Measurements from ENCODE around the gene AKAP1.
"Not testable (repeated sequence)": the region's sequence is repeated elsewhere in the genome, so short reads cannot be mapped to it uniquely, and the experiment has no call there.

Gene AKAP1

DNA sequence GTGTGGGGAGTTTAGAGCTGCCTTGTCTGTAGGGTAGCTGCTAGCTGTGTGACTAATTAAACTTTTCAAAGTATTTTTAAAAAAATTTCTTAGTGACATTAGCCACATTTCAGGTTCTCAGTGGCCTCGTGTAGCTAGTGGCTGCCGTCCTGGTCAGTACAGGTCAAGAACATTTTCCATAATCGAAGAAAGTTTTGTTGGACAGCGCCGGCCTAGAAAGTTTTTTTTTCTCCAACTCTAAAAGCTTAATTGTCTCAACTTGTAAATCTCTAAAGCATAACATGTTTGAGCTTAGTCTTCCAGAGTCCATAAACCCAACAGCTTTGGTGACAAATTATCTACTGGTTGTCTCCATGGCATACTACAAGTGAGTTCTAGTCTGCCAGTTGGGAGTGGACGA is 4.3 kb downstream of the AKAP1 start:
- Histone ChIP-seq H3K27ac (ENCODE audit: low read depth, low read length) (no peak overlapping the region), H3K36me3 (ENCODE audit: control insufficient read depth in 5 of 5, insufficient read depth in 5 of 5, low read length in 5 of 5) (no peaks in the 10 kb centered on the region), H3K4me1 (ENCODE audit: control insufficient read depth in 5 of 5, insufficient read depth in 5 of 5, low read length in 5 of 5) (peaks cover 15 to 84% (median 80%) of the 10 kb centered on the region in 5 donors), H3K4me3 (ENCODE audit: low read depth in 1 of 5, low read length in 5 of 5) (no peak overlapping the region), H3K27me3 (ENCODE audit: control insufficient read depth in 5 of 5, insufficient read depth in 4 of 5, low read length in 5 of 5) (no peaks in the 10 kb centered on the region), H3K9me3 (ENCODE audit: control insufficient read depth in 5 of 5, low read length in 5 of 5) (no peaks in the 10 kb centered on the region), H3K9ac (ENCODE audit: low read length in 5 of 5) (peak overlapping the region in 1 of 5 donors; percentile 1)

DNA sequence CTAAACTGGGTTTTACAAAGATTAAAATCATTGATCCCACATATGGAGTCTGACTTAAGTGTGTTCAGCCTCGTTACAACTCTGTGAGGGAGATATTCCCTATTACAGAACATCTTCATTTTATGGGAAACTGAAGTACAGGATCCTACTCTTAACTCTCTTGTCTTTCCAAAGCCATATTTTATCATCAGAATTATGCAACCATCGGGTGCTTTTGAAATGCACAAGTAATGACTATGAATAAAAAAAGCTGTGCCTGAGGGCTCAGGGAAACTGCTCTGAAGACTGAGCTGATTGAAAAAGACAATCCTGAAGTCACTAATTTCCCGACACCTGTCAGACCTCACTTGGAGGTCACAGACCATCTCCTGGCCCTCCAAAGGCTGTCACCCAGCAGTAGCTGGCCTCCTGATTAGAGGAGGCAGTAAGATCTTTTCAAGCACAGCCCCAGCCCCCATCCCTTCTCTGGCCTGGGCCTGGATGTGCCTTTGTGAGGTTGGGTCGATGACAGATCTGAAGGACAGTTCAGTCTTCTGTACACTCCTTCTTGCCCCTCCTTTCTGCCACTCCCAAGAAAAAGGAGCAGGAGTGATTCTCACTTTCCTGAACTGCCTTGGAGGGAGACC is 5.6 kb downstream of the AKAP1 start:
- Histone ChIP-seq H3K4me3 (ENCODE audit: low read depth in 1 of 5, low read length in 5 of 5) (no peak overlapping the region), H3K4me1 (ENCODE audit: control insufficient read depth in 5 of 5, insufficient read depth in 5 of 5, low read length in 5 of 5) (peaks cover 15 to 83% (median 72%) of the 10 kb centered on the region in 5 donors), H3K27me3 (ENCODE audit: control insufficient read depth in 5 of 5, insufficient read depth in 4 of 5, low read length in 5 of 5) (no peaks in the 10 kb centered on the region), H3K9me3 (ENCODE audit: control insufficient read depth in 5 of 5, low read length in 5 of 5) (no peaks in the 10 kb centered on the region), H3K9ac (ENCODE audit: low read length in 5 of 5) (peak overlapping the region in 1 of 5 donors; percentile 17), H3K27ac (ENCODE audit: low read depth, low read length) (peak overlapping the region; percentile 62), H3K36me3 (ENCODE audit: control insufficient read depth in 5 of 5, insufficient read depth in 5 of 5, low read length in 5 of 5) (no peaks in the 10 kb centered on the region)

DNA sequence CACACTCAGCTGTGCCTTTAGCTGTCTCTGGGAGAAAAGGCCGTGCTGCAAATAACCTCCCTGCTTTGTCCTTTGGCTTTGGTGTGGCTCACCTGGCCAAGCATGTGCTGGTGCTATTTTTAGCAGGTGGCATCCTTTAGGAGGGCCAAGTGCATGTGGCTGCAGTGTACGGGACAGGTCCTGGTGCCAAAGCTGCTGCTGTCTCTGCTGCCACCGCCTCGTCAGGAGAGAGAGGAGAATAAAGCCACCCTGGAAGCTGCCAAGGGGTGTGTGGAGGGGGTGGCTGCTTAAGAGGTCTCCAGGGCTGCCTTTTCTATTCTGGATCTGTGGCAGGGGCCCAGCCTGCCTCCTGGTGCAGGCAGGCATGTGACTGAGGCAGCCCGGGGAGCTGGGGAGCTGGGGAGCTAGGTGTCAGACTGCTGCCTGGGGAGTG is 6.2 kb downstream of the AKAP1 start:
- no peaks in the 10 kb centered on the region for H3K36me3 ChIP-seq (ENCODE audit: control insufficient read depth in 5 of 5, insufficient read depth in 5 of 5, low read length in 5 of 5)
- H3K4me1 ChIP-seq (ENCODE audit: control insufficient read depth in 5 of 5, insufficient read depth in 5 of 5, low read length in 5 of 5) = peaks cover 15 to 83% (median 70%) of the 10 kb centered on the region in 5 donors
- H3K27ac ChIP-seq (ENCODE audit: low read depth, low read length) = peak overlapping the region; percentile 62
- no peaks in the 10 kb centered on the region for H3K27me3 ChIP-seq (ENCODE audit: control insufficient read depth in 5 of 5, insufficient read depth in 4 of 5, low read length in 5 of 5)
- H3K9me3 ChIP-seq (ENCODE audit: control insufficient read depth in 5 of 5, low read length in 5 of 5) = no peaks in the 10 kb centered on the region
- peak overlapping the region in 2 of 5 donors; percentile 6 to 19 for H3K9ac ChIP-seq (ENCODE audit: low read length in 5 of 5)
- H3K4me3 ChIP-seq (ENCODE audit: low read depth in 1 of 5, low read length in 5 of 5) = no peak overlapping the region

DNA sequence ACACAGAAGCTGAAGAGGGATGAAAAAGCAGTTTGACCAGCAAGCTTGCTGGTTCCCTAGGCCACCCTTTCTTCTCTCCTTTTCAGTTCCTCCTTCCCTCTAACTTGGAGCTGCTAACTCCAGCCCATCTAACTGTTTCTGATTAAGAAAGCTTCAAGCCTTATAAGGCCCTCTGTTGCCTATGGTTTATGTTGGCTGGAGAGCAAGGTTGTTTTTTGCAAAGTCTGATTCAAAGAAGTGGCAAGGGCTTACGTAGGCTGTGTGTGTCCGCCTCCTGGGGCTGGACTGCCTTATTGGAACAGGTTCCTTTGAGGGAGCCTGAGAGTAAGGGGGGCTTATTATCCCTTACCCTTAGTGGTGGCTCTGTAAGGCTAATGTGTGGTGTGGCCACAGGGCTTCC is 7.1 kb downstream of the AKAP1 start:
- Histone ChIP-seq H3K9ac (ENCODE audit: low read length in 5 of 5) (peak overlapping the region in 3 of 5 donors; percentile 9 to 49 (median 32)), H3K27ac (ENCODE audit: low read depth, low read length) (peak overlapping the region; percentile 24), H3K36me3 (ENCODE audit: control insufficient read depth in 5 of 5, insufficient read depth in 5 of 5, low read length in 5 of 5) (no peaks in the 10 kb centered on the region), H3K27me3 (ENCODE audit: control insufficient read depth in 5 of 5, insufficient read depth in 4 of 5, low read length in 5 of 5) (no peaks in the 10 kb centered on the region), H3K9me3 (ENCODE audit: control insufficient read depth in 5 of 5, low read length in 5 of 5) (no peaks in the 10 kb centered on the region), H3K4me1 (ENCODE audit: control insufficient read depth in 5 of 5, insufficient read depth in 5 of 5, low read length in 5 of 5) (peaks cover 15 to 83% (median 70%) of the 10 kb centered on the region in 5 donors), H3K4me3 (ENCODE audit: low read depth in 1 of 5, low read length in 5 of 5) (no peak overlapping the region)

DNA sequence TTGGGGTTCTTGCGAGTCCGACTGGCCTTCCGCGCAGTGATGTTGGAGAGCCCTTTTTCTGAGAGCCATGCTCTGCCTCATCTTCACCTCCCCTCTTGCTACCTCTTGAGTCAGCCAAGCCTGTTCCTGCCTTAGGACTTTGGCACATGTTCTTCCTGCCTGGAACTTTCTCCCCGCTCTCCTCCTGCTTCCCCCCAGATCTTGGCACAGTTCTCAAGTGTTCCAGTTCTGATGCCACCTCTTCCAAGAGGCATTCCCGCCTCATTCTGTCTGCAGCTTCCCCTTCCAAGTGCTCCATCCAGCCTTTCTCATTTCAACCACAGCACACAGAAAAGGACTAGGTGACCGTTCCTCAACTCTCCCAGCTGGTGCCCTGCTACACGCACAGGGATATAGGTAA is 7.7 kb downstream of the AKAP1 start:
- H3K36me3 ChIP-seq (ENCODE audit: control insufficient read depth in 5 of 5, insufficient read depth in 5 of 5, low read length in 5 of 5) = no peaks in the 10 kb centered on the region
- H3K4me3 ChIP-seq (ENCODE audit: low read depth in 1 of 5, low read length in 5 of 5) = no peak overlapping the region
- no peaks in the 10 kb centered on the region for H3K27me3 ChIP-seq (ENCODE audit: control insufficient read depth in 5 of 5, insufficient read depth in 4 of 5, low read length in 5 of 5)
- peak overlapping the region in 1 of 5 donors; percentile 9 for H3K9ac ChIP-seq (ENCODE audit: low read length in 5 of 5)
- H3K9me3 ChIP-seq (ENCODE audit: control insufficient read depth in 5 of 5, low read length in 5 of 5) = no peaks in the 10 kb centered on the region
- peak overlapping the region; percentile 24 for H3K27ac ChIP-seq (ENCODE audit: low read depth, low read length)
- H3K4me1 ChIP-seq (ENCODE audit: control insufficient read depth in 5 of 5, insufficient read depth in 5 of 5, low read length in 5 of 5) = peaks cover 12 to 83% (median 70%) of the 10 kb centered on the region in 5 donors

DNA sequence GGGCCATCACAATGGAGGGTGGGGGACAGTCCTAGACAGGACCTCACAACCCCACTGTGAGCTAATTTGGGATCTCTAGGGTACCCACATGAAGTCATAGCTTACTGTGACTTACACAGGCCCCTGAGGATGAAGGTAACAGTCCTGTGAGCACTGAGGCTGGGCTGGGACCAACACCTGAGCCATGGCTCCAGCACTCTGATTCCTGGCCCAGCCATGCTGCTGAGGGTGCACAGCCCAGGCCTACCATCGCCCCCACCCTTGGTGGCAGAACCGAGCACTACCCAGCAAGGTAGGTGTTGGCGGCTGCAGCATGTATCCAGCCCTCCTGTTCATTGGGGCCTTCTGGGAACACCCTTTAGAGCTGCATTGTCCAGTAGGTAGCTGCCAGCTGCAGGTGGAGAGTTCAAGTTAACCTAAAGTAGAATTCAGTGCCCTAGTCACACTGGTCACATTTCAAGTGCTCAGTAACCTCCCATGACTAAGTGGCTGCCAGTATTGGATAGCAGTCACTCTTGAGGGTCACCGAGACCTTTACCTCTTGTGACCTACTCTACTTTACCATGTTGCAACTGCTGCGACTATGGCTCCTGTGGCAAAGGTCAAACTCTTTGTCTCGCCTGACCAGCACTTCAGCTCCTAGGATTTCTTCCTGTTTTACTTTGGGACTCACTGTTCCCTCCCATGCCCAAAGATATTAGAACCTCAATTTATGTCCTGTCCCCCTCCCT is 11.6 kb downstream of the AKAP1 start:
- Histone ChIP-seq H3K27ac (ENCODE audit: low read depth, low read length) (peak overlapping the region; percentile 71), H3K4me1 (ENCODE audit: control insufficient read depth in 5 of 5, insufficient read depth in 5 of 5, low read length in 5 of 5) (peaks cover 10 to 62% (median 50%) of the 10 kb centered on the region in 5 donors), H3K27me3 (ENCODE audit: control insufficient read depth in 5 of 5, insufficient read depth in 4 of 5, low read length in 5 of 5) (no peaks in the 10 kb centered on the region), H3K9ac (ENCODE audit: low read length in 5 of 5) (peak overlapping the region in 1 of 5 donors; percentile 28), H3K9me3 (ENCODE audit: control insufficient read depth in 5 of 5, low read length in 5 of 5) (no peaks in the 10 kb centered on the region), H3K36me3 (ENCODE audit: control insufficient read depth in 5 of 5, insufficient read depth in 5 of 5, low read length in 5 of 5) (no peaks in the 10 kb centered on the region), H3K4me3 (ENCODE audit: low read depth in 1 of 5, low read length in 5 of 5) (no peak overlapping the region)

DNA sequence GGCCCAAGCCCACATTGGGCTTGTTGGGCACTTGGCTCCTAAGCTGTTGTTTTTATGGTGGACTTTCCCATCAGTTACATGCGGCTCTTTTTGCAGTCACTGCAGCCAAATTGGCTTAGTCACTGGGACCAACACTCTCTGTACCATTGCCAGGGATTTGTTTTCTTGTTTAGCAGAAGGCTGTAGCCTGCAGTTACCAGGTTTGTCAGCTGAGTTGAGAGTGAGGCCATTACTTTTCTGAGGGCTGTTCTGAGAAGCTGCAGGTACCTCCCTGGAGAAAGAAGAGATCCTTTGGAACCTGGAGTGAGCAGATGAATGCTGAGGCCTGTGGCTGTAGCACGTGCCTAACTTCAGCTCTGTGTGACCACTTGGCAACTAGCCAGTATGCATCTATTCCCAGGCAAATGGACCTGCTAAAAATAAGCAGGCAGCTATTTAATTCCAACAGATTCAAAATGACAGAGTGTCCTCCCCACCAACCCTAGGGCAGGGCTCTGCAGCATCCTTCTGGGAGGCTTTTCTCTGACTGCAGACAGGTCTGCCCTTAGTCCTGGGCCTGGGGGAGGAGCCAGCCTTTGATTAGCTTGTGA is 12.9 kb downstream of the AKAP1 start:
- H3K36me3 ChIP-seq (ENCODE audit: control insufficient read depth in 5 of 5, insufficient read depth in 5 of 5, low read length in 5 of 5) = no peaks in the 10 kb centered on the region
- H3K4me1 ChIP-seq (ENCODE audit: control insufficient read depth in 5 of 5, insufficient read depth in 5 of 5, low read length in 5 of 5) = peaks cover 10 to 49% (median 37%) of the 10 kb centered on the region in 5 donors
- H3K27ac ChIP-seq (ENCODE audit: low read depth, low read length) = peak overlapping the region; percentile 71
- no peaks in the 10 kb centered on the region for H3K27me3 ChIP-seq (ENCODE audit: control insufficient read depth in 5 of 5, insufficient read depth in 4 of 5, low read length in 5 of 5)
- H3K9me3 ChIP-seq (ENCODE audit: control insufficient read depth in 5 of 5, low read length in 5 of 5) = no peaks in the 10 kb centered on the region
- no peak overlapping the region for H3K4me3 ChIP-seq (ENCODE audit: low read depth in 1 of 5, low read length in 5 of 5)
- peak overlapping the region in 1 of 5 donors; percentile 39 for H3K9ac ChIP-seq (ENCODE audit: low read length in 5 of 5)

DNA sequence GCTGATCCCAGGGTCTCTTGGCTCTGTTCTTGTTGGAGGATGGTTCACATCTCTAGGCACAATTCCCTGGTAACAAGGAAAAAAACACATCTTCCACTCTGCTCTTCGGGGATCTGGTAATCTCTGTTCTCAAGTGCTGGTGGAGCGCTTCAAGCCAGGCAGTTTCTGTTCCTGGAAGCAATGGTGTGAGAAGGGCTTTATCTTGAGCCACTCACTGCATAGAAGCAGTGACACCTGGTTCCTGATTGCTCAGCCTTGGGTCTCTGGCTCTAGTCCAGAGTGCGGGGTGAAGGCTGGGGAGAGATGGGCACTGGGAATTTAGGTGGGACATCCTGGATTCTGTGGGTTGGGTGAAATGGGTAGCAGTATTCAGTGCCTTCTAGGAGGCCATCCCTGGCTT is 14.1 kb downstream of the AKAP1 start:
- Histone ChIP-seq H3K4me3 (ENCODE audit: low read depth in 1 of 5, low read length in 5 of 5) (no peak overlapping the region), H3K9ac (ENCODE audit: low read length in 5 of 5) (no peak overlapping the region), H3K27ac (ENCODE audit: low read depth, low read length) (no peak overlapping the region), H3K4me1 (ENCODE audit: control insufficient read depth in 5 of 5, insufficient read depth in 5 of 5, low read length in 5 of 5) (peaks cover 10 to 43% (median 30%) of the 10 kb centered on the region in 5 donors), H3K27me3 (ENCODE audit: control insufficient read depth in 5 of 5, insufficient read depth in 4 of 5, low read length in 5 of 5) (no peaks in the 10 kb centered on the region), H3K9me3 (ENCODE audit: control insufficient read depth in 5 of 5, low read length in 5 of 5) (no peaks in the 10 kb centered on the region), H3K36me3 (ENCODE audit: control insufficient read depth in 5 of 5, insufficient read depth in 5 of 5, low read length in 5 of 5) (no peaks in the 10 kb centered on the region)

DNA sequence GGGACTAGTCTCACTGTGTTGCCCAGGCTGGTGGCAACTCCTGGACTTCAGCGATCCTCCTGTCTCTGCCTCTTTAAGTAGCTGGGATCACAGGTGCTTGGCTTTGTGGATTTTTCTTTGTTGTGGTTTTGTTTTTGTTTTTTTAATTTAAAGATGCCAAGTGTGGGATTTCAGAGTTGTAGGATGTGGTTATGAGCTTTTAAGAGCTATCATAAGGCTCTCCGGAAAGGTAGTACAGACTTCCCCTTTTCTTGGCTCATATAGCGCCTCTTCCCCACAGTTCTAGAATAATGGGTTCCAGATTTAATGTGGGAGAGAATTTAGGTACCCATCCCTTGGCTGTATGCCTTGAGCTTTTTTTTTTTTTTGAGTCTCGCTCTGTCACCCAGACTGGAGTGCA is 17.1 kb downstream of the AKAP1 start:
- Histone ChIP-seq H3K4me1 (ENCODE audit: control insufficient read depth in 5 of 5, insufficient read depth in 5 of 5, low read length in 5 of 5) (peaks cover 4 to 28% (median 17%) of the 10 kb centered on the region in 5 donors), H3K9ac (ENCODE audit: low read length in 5 of 5) (no peak overlapping the region), H3K27me3 (ENCODE audit: control insufficient read depth in 5 of 5, insufficient read depth in 4 of 5, low read length in 5 of 5) (no peaks in the 10 kb centered on the region), H3K9me3 (ENCODE audit: control insufficient read depth in 5 of 5, low read length in 5 of 5) (no peaks in the 10 kb centered on the region), H3K4me3 (ENCODE audit: low read depth in 1 of 5, low read length in 5 of 5) (no peak overlapping the region), H3K36me3 (ENCODE audit: control insufficient read depth in 5 of 5, insufficient read depth in 5 of 5, low read length in 5 of 5) (peaks cover 0 to 15% (median 12%) of the 10 kb centered on the region in 5 donors), H3K27ac (ENCODE audit: low read depth, low read length) (no peak overlapping the region)

DNA sequence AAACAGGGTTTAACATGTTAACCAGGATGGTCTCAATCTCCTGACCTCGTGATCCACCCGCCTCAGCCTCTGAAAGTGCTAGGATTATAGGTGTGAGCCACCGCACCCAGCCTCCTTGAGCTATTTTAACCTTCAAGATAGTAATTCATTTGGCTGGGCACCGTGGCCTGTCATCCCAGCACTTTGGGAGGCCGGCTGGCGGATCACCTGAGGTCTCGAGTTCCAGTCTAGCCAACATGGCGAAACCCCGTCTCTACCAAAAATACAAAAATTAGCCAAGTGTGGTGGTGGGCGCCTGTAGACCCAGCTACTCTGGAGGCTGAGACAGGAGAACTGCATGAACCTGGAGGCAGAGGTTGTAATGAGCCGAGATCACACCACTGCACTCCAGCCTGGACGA is 17.6 kb downstream of the AKAP1 start:
- not testable (repeated sequence) for H3K27ac ChIP-seq (ENCODE audit: low read depth, low read length); H3K4me3 ChIP-seq (ENCODE audit: low read depth in 1 of 5, low read length in 5 of 5); H3K9me3 ChIP-seq (ENCODE audit: control insufficient read depth in 5 of 5, low read length in 5 of 5); H3K9ac ChIP-seq (ENCODE audit: low read length in 5 of 5); H3K27me3 ChIP-seq (ENCODE audit: control insufficient read depth in 5 of 5, insufficient read depth in 4 of 5, low read length in 5 of 5)
- Histone ChIP-seq H3K36me3 (ENCODE audit: control insufficient read depth in 5 of 5, insufficient read depth in 5 of 5, low read length in 5 of 5) (peaks cover 0 to 16% (median 12%) of the 10 kb centered on the region in 5 donors), H3K4me1 (ENCODE audit: control insufficient read depth in 5 of 5, insufficient read depth in 5 of 5, low read length in 5 of 5) (peaks cover 4 to 23% (median 12%) of the 10 kb centered on the region in 5 donors)
